ENCODE results near the gene TVP23A.

- TF ChIP-seq EZH2phosphoT487 (IDR thresholded peaks at IDR 0.05; ENCODE audit: low read length), result no peak
- no peak for TF ChIP-seq EZH2 (optimal IDR thresholded peaks at IDR 0.05; ENCODE audit: low read depth, low read length)
Observed at GRCh38 chr16:10728003-10728887, 90.3 kb downstream of the TVP23A start.
